ENCODE measurements around the gene LRP5.

Gene LRP5

GRCh38 chr11:68423481-68423880, 111.1 kb downstream of the LRP5 start:
- ChIA-PET CTCF (interaction anchor here (0.7 kb wide), 1 partner anchor 80 kb away, joined by 4 read pairs; no protein-coding TSS in a partner anchor), POLR2A (ENCODE audit: low non-redundant PET) (no interaction called here)
- no peak for DNase-seq (ENCODE audit: low spot score)
- H3K27ac ChIP-seq, result no peak overlapping the region
- TF ChIP-seq CTCF (conservative IDR thresholded peaks at IDR 0.05; ENCODE audit: low read depth), result no peak

GRCh38 chr11:68424101-68424632, 111.8 kb downstream of the LRP5 start:
- CTCF ChIA-PET, result interaction anchor here (0.7 kb wide), 1 partner anchor 79 kb away, joined by 4 read pairs; no protein-coding TSS in a partner anchor
- TF ChIP-seq CTCF (conservative IDR thresholded peaks at IDR 0.05; ENCODE audit: low read depth), result no peak
- no peak for DNase-seq (ENCODE audit: low spot score)
- POLR2A ChIA-PET (ENCODE audit: low non-redundant PET), result no interaction called here
- H3K27ac ChIP-seq, result no peak overlapping the region

GRCh38 chr11:68424981-68425865, 112.8 kb downstream of the LRP5 start:
- DNase-seq (ENCODE audit: low spot score), result no peak
- H3K27ac ChIP-seq, result no peak overlapping the region
- CTCF ChIA-PET, result no interaction called here
- TF ChIP-seq CTCF (conservative IDR thresholded peaks at IDR 0.05; ENCODE audit: low read depth), result no peak
- POLR2A ChIA-PET (ENCODE audit: low non-redundant PET), result no interaction called here

GRCh38 chr11:68425866-68426380, 113.5 kb downstream of the LRP5 start:
- DNase-seq (ENCODE audit: low spot score), result no peak
- H3K27ac ChIP-seq, result no peak overlapping the region
- POLR2A ChIA-PET (ENCODE audit: low non-redundant PET), result no interaction called here
- no peak for TF ChIP-seq CTCF (conservative IDR thresholded peaks at IDR 0.05; ENCODE audit: low read depth)
- CTCF ChIA-PET, result no interaction called here

- DNase-seq (ENCODE audit: low spot score), result no peak
- ChIA-PET POLR2A (ENCODE audit: low non-redundant PET) (no interaction called here), CTCF (no interaction called here)
- no peak for TF ChIP-seq CTCF (conservative IDR thresholded peaks at IDR 0.05; ENCODE audit: low read depth)
- H3K27ac ChIP-seq, result no peak overlapping the region
Measured at GRCh38 chr11:68429661-68430060, 117.3 kb downstream of the LRP5 start.

- ChIA-PET POLR2A (ENCODE audit: low non-redundant PET) (no interaction called here), CTCF (no interaction called here)
- H3K27ac ChIP-seq, result no peak overlapping the region
- no peak for TF ChIP-seq CTCF (conservative IDR thresholded peaks at IDR 0.05; ENCODE audit: low read depth)
- no peak for DNase-seq (ENCODE audit: low spot score)
Measured at GRCh38 chr11:68430384-68430783, 118.0 kb downstream of the LRP5 start.

All from RWPE1 (cell line).